Measurements from ENCODE around the gene METAP2.

METAP2 gene

GRCh38 chr12:95546491-95546813 is 72.5 kb downstream of the METAP2 start:
- H3K27ac ChIP-seq, result no peak overlapping the region
- DNase-seq (ENCODE audit: low read depth, low spot score), result no peak

GRCh38 chr12:95547522-95548055 is 73.6 kb downstream of the METAP2 start:
- H3K27ac ChIP-seq, result no peak overlapping the region
- DNase-seq (ENCODE audit: low read depth, low spot score), result no peak

- H3K27ac ChIP-seq, result no peak overlapping the region
- no peak for DNase-seq (ENCODE audit: low read depth, low spot score)
Measured at GRCh38 chr12:95548056-95548538, 74.1 kb downstream of the METAP2 start.

GRCh38 chr12:95548539-95549391 is 74.8 kb downstream of the METAP2 start:
- H3K27ac ChIP-seq, result no peak overlapping the region
- no peak for DNase-seq (ENCODE audit: low read depth, low spot score)

- H3K27ac ChIP-seq, result no peak overlapping the region
- no peak for DNase-seq (ENCODE audit: low read depth, low spot score)
Measured at GRCh38 chr12:95549392-95550084, 75.6 kb downstream of the METAP2 start.

- no peak for DNase-seq (ENCODE audit: low read depth, low spot score)
- no peak within 1 kb of the TSS for H3K27ac ChIP-seq
Measured at GRCh38 chr12:95551305-95551704, 77.4 kb downstream of the METAP2 start, which contains the start of gene USP44. TSS of gene USP44 (minus strand) at chr12:95551476. CDS start at chr12:95534256, 17,220 bp downstream.

GRCh38 chr12:95551913-95552516 is 78.1 kb downstream of the METAP2 start:
- no peak overlapping the region for H3K27ac ChIP-seq
- no peak for DNase-seq (ENCODE audit: low read depth, low spot score)

GRCh38 chr12:95553197-95553943 is 79.4 kb downstream of the METAP2 start:
- no peak for DNase-seq (ENCODE audit: low read depth, low spot score)

GRCh38 chr12:95554532-95555071 is 80.7 kb downstream of the METAP2 start:
- DNase-seq (ENCODE audit: low read depth, low spot score), result no peak
- H3K27ac ChIP-seq, result no peak overlapping the region

More at GRCh38 chr12:95553197-95553943, 79.4 kb downstream of the METAP2 start:
- no peak overlapping the region for H3K27ac ChIP-seq

- no peak for DNase-seq (ENCODE audit: low read depth, low spot score)
- no peak overlapping the region for H3K27ac ChIP-seq
Measured at GRCh38 chr12:95557625-95558024, 83.7 kb downstream of the METAP2 start.
